KOPT-K1 (cell line): ENCODE results near the gene MYO18B.
"Not testable (repeated sequence)": the region's sequence is repeated elsewhere in the genome, so short reads cannot be mapped to it uniquely, and the experiment has no call there.

Experiments
- H3K27ac ChIP-seq: fragments of 200-600 bp; sonication (generic); 2 replicates; pipeline ENCODE4 v1.5.1; 2016; ENCODE audit warnings: antibody characterized with exemption, mild to moderate bottlenecking, low read depth, low read length; ENCODE audit not compliant: poor library complexity, severe bottlenecking
- H3K36me3 ChIP-seq: fragments of 200-600 bp; sonication (generic); 2 replicates; pipeline ENCODE4 v1.5.1; 2017; ENCODE audit warnings: antibody characterized with exemption, mild to moderate bottlenecking, low read length, moderate library complexity; ENCODE audit not compliant: insufficient read depth
- H3K9me3 ChIP-seq: fragments of 200-600 bp; sonication (generic); 2 replicates; pipeline ENCODE4 v1.5.1; 2017; ENCODE audit warnings: antibody characterized with exemption, low read length, mild to moderate bottlenecking; ENCODE audit not compliant: insufficient read depth, poor library complexity, severe bottlenecking

Gene MYO18B

GRCh38 chr22:25969286-25969685 is 227.3 kb downstream of the MYO18B start:
- no peak overlapping the region for H3K27ac ChIP-seq
- H3K36me3 ChIP-seq = peaks cover 94% of the 10 kb centered on the region
- no peaks in the 10 kb centered on the region for H3K9me3 ChIP-seq

GRCh38 chr22:25969901-25970300 is 227.9 kb downstream of the MYO18B start:
- H3K36me3 ChIP-seq = peaks cover 94% of the 10 kb centered on the region
- no peak overlapping the region for H3K27ac ChIP-seq
- H3K9me3 ChIP-seq = no peaks in the 10 kb centered on the region

- Histone ChIP-seq H3K27ac (no peak overlapping the region), H3K9me3 (no peaks in the 10 kb centered on the region), H3K36me3 (peaks cover 94% of the 10 kb centered on the region)
Observed at GRCh38 chr22:25970374-25970911, 228.5 kb downstream of the MYO18B start.

- no peaks in the 10 kb centered on the region for H3K9me3 ChIP-seq
- H3K36me3 ChIP-seq = peaks cover 94% of the 10 kb centered on the region
- no peak overlapping the region for H3K27ac ChIP-seq
Observed at GRCh38 chr22:25970999-25971811, 229.2 kb downstream of the MYO18B start.

- H3K9me3 ChIP-seq = no peaks in the 10 kb centered on the region
- no peak overlapping the region for H3K27ac ChIP-seq
- peaks cover 98% of the 10 kb centered on the region for H3K36me3 ChIP-seq
Observed at GRCh38 chr22:25972397-25972796, 230.4 kb downstream of the MYO18B start.

- Histone ChIP-seq H3K27ac (no peak overlapping the region), H3K9me3 (no peaks in the 10 kb centered on the region)
Observed at GRCh38 chr22:25976356-25976755, 234.4 kb downstream of the MYO18B start.

GRCh38 chr22:25979968-25980367 is 238.0 kb downstream of the MYO18B start:
- Histone ChIP-seq H3K9me3 (no peaks in the 10 kb centered on the region), H3K27ac (no peak overlapping the region), H3K36me3 (peaks cover 100% of the 10 kb centered on the region)

More at GRCh38 chr22:25976356-25976755, 234.4 kb downstream of the MYO18B start:
- peaks cover 98% of the 10 kb centered on the region for H3K36me3 ChIP-seq

- H3K9me3 ChIP-seq, H3K27ac ChIP-seq: not testable (repeated sequence)
- H3K36me3 ChIP-seq = peaks cover 98% of the 10 kb centered on the region
Observed at GRCh38 chr22:25984911-25985310, 242.9 kb downstream of the MYO18B start.

GRCh38 chr22:25987948-25988347 is 246.0 kb downstream of the MYO18B start:
- Histone ChIP-seq H3K27ac (peak overlapping the region; percentile 18), H3K36me3 (peaks cover 97% of the 10 kb centered on the region), H3K9me3 (no peaks in the 10 kb centered on the region)

GRCh38 chr22:25990940-25991339 is 249.0 kb downstream of the MYO18B start:
- H3K9me3 ChIP-seq = no peaks in the 10 kb centered on the region
- peaks cover 98% of the 10 kb centered on the region for H3K36me3 ChIP-seq
- no peak overlapping the region for H3K27ac ChIP-seq

- Histone ChIP-seq H3K9me3 (no peaks in the 10 kb centered on the region), H3K27ac (no peak overlapping the region), H3K36me3 (peaks cover 98% of the 10 kb centered on the region)
Observed at GRCh38 chr22:25992331-25992730, 250.3 kb downstream of the MYO18B start.

GRCh38 chr22:25996669-25997068 is 254.7 kb downstream of the MYO18B start:
- H3K36me3 ChIP-seq = peaks cover 99% of the 10 kb centered on the region
- H3K27ac ChIP-seq = no peak overlapping the region

GRCh38 chr22:25997886-25998775 is 256.1 kb downstream of the MYO18B start:
- peaks cover 99% of the 10 kb centered on the region for H3K36me3 ChIP-seq
- H3K27ac ChIP-seq = no peak overlapping the region
- no peaks in the 10 kb centered on the region for H3K9me3 ChIP-seq

More at GRCh38 chr22:25996669-25997068, 254.7 kb downstream of the MYO18B start:
- no peaks in the 10 kb centered on the region for H3K9me3 ChIP-seq

GRCh38 chr22:26002456-26002855 is 260.5 kb downstream of the MYO18B start:
- no peaks in the 10 kb centered on the region for H3K9me3 ChIP-seq
- H3K27ac ChIP-seq = no peak overlapping the region
- H3K36me3 ChIP-seq = peaks cover 97% of the 10 kb centered on the region

- H3K27ac ChIP-seq = no peak overlapping the region
- peaks cover 98% of the 10 kb centered on the region for H3K36me3 ChIP-seq
- H3K9me3 ChIP-seq = no peaks in the 10 kb centered on the region
Observed at GRCh38 chr22:26004477-26004876, 262.5 kb downstream of the MYO18B start.
